Measurements from ENCODE around the gene CLASP1.
"Not testable (repeated sequence)": the region's sequence is repeated elsewhere in the genome, so short reads cannot be mapped to it uniquely, and the experiment has no call there.

Gene CLASP1

DNA sequence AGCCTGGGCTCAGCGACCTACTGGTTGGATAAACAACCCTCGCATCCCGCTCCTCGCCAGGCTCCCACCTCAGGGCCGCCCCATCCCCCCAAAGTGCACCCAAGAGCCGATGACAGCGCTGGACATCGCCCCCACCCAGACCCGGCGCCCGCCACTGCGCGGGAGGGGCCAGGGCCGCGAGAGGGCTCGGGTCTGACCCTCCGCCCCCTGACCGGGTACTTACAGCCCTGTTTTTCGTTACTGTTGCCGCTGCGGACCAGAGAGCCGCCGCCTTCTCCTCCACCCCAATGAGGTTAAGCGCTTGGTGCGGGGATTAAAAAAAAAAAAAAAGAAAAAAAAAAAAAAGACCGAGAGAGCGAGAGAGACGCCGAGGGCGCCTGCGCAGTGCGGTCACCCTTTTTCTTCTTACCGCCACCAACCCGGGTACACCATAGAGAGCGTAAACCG, at the start of gene CLASP1:
CLASP1 (minus strand) TSS at position 314 of the 447 bp plus-strand sequence. CDS start 43,567 bp downstream, outside the sequence.
- no peak for ATAC-seq

DNA sequence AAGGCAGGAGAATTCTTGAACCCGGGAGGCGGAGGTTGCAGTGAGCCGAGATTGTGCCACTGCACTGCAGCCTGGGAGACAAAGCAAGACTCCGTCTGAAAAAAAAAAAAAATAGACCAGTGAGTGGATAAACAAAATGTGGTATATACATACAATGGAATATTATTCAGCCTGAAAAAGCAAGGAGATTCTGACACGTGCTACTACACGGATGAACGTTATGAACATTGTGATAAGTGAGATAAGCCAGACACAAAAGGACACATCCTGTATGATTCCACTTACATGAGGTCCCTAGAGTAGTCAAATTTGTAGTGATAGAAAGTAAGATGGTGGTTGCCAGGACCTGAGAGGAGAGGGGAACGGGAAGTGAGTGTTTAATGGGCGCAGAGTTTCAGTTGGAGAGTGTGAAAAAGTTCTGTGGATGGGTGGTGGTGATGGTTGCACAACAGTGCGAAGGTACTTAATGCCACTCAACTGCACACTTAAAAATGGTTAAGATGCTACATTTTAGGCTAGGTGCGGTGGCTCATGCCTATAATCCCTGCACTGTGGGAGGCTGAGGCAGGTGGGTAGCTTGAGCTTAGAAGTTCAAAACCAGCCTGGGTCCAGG, 49.2 kb upstream of the CLASP1 start:
- ATAC-seq, result no peak

DNA sequence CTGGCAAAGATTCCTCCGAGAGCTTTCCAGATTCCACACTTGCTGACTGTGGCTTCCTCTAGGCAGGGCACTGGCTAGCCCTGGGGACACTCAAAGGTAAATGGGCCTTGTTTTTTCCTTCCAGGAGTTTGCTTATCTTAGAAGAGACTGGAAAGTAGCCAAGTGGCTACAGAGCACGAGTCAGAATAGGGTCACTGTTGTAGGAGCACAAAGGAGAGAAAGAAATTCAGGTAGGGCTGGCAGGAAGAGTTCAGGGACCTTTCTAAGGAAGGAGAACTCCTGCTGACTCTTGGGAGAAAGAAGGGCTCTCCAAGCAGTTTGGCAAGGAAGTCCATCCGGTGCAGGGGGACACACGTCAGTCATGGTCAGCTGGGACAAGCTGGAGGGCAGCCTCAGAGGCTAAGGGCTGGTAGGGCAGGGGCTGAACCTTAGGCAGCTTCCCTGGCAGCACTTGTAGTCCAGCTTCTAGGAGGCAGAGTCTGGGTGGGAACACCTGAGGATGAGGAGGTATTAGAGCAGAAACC, 47.9 kb upstream of the CLASP1 start:
- ATAC-seq, result no peak

DNA sequence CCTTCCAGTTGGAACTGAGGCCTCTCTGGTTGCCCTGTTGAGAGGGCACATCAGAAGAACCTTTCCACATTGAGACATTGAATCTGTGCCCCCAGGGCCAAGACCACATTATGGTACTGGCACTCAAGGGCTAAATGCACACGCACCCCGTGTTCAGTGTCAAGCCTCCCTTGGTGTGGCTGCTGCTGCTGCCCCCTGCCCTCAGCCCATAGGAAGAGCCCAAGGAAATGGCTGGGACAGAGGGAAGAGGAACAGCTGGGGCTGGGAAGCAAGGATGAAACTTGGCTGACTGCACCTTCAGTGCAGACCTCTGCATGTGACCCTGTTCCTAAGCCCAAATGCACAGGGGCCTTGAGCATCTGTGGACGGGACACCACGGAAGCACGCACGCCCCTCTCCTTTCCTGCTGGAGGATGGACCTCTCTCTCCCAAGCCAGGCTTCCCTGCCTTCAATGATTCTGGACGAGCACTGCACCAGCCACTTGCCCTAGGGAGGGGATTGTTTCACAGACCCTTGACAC, 47.2 kb upstream of the CLASP1 start:
- no peak for ATAC-seq

GRCh38 chr2:121695171-121695451, 45.8 kb upstream of the CLASP1 start:
- ATAC-seq, result no peak

DNA sequence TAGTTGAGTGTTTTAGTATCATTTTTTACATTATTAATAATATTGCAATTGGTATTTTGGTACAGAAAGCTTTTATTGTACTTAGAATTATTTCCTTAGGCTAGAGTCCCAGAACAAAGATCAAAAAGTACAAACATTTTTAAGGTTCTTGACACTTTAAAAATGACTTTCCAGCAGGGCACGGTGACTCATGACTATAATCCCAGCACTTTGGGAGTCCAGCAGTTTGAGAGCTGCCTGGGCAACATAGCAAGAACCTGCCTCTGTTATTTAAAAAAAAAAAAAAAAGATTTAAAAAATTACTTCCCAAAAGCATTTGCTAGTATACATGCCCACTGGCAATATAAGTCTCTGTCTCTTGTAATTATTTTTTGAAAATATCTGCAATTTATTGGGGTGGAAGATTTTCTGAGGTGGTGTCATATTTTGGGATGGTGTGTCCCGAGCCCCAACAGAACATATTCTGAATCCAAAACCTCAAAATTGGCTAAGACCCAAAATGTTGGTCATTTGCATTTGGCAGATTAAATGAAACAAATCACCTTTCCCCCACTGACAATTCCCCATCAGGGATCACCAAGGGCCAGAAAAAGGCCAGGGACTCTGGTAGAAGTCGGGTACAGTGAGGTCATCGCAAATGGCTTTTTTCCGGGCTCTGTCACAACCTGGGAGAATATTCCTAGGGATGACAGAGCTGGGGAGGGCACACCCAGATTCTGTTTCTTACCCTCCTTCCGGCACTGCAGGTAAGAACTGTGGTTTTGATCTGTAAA, 45.3 kb upstream of the CLASP1 start:
- no peak for ATAC-seq

DNA sequence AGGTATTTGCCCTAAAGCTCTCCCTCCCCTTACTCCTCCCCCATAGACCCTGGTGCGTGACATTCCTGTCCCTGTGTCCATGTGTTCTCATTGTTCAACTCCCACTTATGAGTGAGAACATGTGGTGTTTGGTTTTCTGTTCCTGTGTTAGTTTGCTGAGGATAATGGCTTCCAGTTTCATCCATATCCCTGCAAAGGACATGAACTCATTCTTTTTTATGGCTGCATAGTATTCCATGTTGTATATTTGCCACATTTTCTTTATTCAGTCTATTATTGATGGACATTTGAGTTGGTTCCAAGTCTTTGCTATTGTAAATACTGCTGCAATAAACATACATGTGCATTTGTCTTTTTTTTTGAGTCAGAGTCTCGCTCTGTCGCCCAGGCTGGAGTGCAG, 41.3 kb upstream of the CLASP1 start:
- ATAC-seq, result not testable (repeated sequence)

DNA sequence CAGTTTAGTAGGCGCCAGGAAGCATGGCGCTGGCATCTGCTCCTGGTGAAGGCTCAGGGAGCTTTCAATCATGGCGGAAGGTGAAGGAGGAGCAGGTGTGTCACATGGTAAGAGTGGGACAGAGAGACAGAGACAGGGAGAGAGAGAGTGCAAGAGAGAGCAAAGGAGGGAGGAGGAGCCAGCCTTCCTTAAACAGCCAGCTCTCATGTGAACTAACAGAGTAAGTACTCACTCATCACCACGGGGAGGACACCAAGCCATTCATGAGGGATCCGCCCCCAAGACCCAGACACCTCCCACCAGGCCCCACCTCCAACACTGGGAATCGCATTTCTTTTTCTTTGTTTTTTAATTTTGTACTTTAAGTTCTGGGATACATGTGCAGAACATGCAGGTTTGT, 40.8 kb upstream of the CLASP1 start:
- ATAC-seq, result no peak

DNA sequence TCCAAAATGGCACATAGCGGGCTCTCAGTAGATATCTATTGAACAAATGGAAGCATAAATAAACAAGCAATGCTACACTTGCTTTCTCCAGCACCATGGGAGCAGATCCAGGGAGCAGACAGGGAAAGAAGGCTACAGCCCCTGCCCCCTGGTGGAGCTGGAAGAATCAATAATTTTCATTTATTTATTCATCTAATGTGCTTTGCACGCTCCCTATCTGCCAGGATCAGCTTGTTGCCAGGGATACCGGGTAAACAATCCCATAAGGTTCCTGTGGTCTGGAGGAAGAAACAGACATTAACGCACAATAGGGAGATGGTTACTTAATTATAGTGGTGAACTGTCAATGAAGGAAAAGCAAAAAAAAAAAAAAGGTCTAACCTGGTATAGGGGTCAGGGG, 40.1 kb upstream of the CLASP1 start:
- ATAC-seq, result no peak

GRCh38 chr2:121688820-121689219, 39.6 kb upstream of the CLASP1 start:
- ATAC-seq, result no peak

DNA sequence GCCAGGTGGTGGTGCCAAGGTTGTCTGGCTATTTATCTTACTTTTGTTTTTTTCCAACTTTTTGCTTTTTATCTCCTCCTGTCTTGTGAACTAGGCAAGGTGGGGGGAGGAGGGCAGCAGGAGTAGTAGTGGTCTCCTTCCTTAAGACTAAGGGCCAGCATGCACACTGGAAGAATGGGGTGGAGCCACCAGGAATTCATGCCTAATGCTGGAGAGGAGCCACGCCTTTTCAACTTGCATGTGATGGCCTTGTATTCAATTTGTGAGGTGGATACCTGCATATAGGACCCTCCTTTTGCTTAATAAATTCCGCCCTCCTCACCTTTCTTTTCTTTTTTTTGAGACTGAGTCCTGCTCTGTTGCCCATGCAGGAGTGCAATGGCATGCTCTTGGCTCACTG, 37.6 kb upstream of the CLASP1 start:
- ATAC-seq, result no peak

- no peak for ATAC-seq
Observed at GRCh38 chr2:121686218-121686617, 37.0 kb upstream of the CLASP1 start.

- ATAC-seq, result no peak
Observed at GRCh38 chr2:121682396-121683298, 33.4 kb upstream of the CLASP1 start.

- no peak for ATAC-seq
Observed at GRCh38 chr2:121677855-121678254, 28.6 kb upstream of the CLASP1 start.

DNA sequence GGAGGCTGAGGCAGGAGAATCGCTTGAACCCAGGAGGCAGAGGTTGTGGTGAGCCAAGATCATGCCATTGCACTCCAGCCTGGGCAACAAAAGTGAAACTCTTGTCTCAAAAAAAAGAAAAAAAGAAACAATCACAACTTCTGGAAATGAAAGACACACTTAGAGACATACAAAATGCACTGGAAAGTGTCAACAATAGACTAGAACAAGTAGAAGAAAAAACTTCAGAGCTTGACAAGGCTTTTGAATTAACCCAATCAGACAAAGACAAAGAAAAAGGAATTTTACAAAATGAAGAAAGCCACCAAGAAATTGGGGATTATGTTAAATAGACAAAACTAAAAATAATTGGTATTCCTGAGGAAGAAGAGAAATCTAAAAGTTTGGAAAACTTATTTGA, 22.4 kb upstream of the CLASP1 start:
- ATAC-seq, result not testable (repeated sequence)

- no peak for ATAC-seq
Observed at GRCh38 chr2:121670181-121670580, 20.9 kb upstream of the CLASP1 start.

GRCh38 chr2:121667618-121668017, 18.4 kb upstream of the CLASP1 start:
- ATAC-seq, result no peak

GRCh38 chr2:121666042-121666441, 16.8 kb upstream of the CLASP1 start:
- no peak for ATAC-seq

GRCh38 chr2:121665504-121665903, 16.2 kb upstream of the CLASP1 start:
- no peak for ATAC-seq

GRCh38 chr2:121664713-121665112, 15.5 kb upstream of the CLASP1 start:
- ATAC-seq, result no peak

- ATAC-seq, result no peak
Observed at GRCh38 chr2:121664086-121664485, 14.8 kb upstream of the CLASP1 start.

DNA sequence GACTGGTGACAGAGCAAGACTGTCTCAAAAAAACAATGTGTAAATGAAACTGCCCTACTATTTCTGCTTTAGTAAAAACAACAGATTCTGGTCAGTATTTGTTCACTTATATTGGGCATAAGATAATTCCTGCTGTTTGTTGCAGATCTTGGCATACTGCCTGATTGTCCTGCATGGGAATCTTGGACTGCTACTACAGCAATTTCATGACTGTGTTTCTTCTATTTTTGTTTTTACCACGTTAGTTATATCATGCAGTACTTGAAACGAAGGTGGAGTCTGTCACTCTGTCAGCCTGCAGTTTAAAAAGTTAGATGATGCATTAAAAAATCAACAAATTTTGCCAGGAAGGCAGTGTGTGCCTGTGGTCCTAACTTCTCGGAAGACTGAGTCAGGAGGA, 14.2 kb upstream of the CLASP1 start:
- no peak for ATAC-seq

DNA sequence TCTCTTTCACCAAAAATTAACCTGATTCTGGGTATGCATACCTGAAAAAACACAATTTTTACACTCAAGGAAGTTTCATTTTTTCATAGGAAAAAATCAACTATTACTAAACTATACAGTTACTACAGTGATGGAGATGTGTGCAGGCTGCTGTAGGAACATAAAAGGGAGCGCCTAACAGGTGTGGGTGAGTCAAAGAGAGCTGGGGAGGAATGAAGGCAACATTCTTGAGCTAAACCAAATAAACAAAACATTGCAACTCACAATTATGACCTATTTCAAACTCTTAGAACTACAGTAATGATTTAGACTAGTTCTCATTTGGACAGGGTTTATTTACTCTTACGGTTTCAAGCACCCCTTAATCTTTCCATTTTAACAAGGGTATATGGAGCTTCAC, 13.4 kb upstream of the CLASP1 start:
- no peak for ATAC-seq

All from activated CD4-positive, CD25-positive, alpha-beta regulatory T cell treated with anti-CD3 and anti-CD28 coated beads, Interleukin-2, amount 50 U/mL, for 24 hours (primary cell).